ENCODE data around the gene SMAD6. TPM values are rescaled to one million over a fixed set of nuclear protein-coding genes. Genes with fewer than 3 reads are reported as not detected.

The SMAD6 gene
- total and polyA plus RNA-seq, 2 of the 4 experiments (the other 2 are of a cell fraction), result 4.8 to 8.5 TPM

GRCh38 chr15:66730168-66731021 lies 28.4 kb downstream of the SMAD6 start:
- Histone ChIP-seq H2BK15ac (ENCODE audit: low read depth, low read length) (no peak overlapping the region), H3K4me1 (ENCODE audit: control insufficient read depth, insufficient read depth, low read length) (peaks cover 27% of the 10 kb centered on the region), H3K4me3 (ENCODE audit: insufficient read depth, low read depth, low read length) (no peak overlapping the region), H2AFZ (replicated peaks; ENCODE audit: low read length, poor library complexity) (peak overlapping the region; percentile 92), H3K4me2 (ENCODE audit: low read depth, low read length) (peak overlapping the region; percentile 84), H3K9me3 (ENCODE audit: control insufficient read depth, insufficient read depth, low read length) (no peaks in the 10 kb centered on the region), H3K9me1 (ENCODE audit: insufficient read depth, low read length) (peaks cover 23% of the 10 kb centered on the region), H2AK9ac (replicated peaks; ENCODE audit: low read depth, low read length, poor library complexity) (peak overlapping the region; percentile 59), H2AK5ac (ENCODE audit: low read depth, low read length) (peak overlapping the region; percentile 68; the same call in 1 of the 2 replicates), H2BK120ac (ENCODE audit: low read depth, low read length) (peak overlapping the region; percentile 78), H3K36me3 (ENCODE audit: control insufficient read depth, insufficient read depth, low read length) (peaks cover 9% of the 10 kb centered on the region; the same call in 1 of the 2 replicates), H2BK20ac (ENCODE audit: low read depth, low read length) (peak overlapping the region; percentile 29), H3K9ac (ENCODE audit: low read depth, low read length) (peak overlapping the region; percentile 11; the same call in 1 of the 2 replicates), H3K23ac (ENCODE audit: low read depth, low read length) (peak overlapping the region; percentile 66), H3K79me1 (ENCODE audit: low read depth in 1 of 2, low read length in 2 of 2) (peaks cover 11 to 70% of the 10 kb centered on the region in 2 experiments), H3K14ac (replicated peaks; ENCODE audit: low read depth, low read length) (peak overlapping the region; percentile 72), H4K20me1 (ENCODE audit: insufficient read depth, low read length) (peaks cover 14% of the 10 kb centered on the region), H2BK5ac (ENCODE audit: low read depth, low read length, poor library complexity, severe bottlenecking) (peak overlapping the region; percentile 86), H4K8ac (ENCODE audit: low read depth in 2 of 2, low read length in 2 of 2) (peak overlapping the region; percentile 63 to 87; a peak in 2 of 4 replicates), H3K18ac (ENCODE audit: low read depth, low read length) (no peak overlapping the region), H3K4ac (ENCODE audit: low read depth, low read length) (peak overlapping the region; percentile 64), H4K91ac (ENCODE audit: insufficient read depth, low read depth, low read length) (no peak overlapping the region), H3K56ac (ENCODE audit: extremely low read depth, insufficient read depth, low read length) (0 out of 2 replicates have a peak overlapping the region, but pooled peaks have one; percentile 43), H4K5ac (ENCODE audit: low read depth, low read length) (peak overlapping the region; percentile 19; the same call in 1 of the 2 replicates), H3K27me3 (ENCODE audit: control insufficient read depth, insufficient read depth, low read length) (no peaks in the 10 kb centered on the region), H3K27ac (ENCODE audit: insufficient read depth, low read length) (peak overlapping the region; percentile 88)
- no TSS peak for BruUV-seq (replicated peaks)
- ATAC-seq (ENCODE audit: low read depth), result peak; percentile 59
- CTCF ChIA-PET, result interaction anchor here (0.6 to 1.1 kb wide), 2 partner anchors 9 to 44 kb away, joined by 3 to 4 read pairs; no protein-coding TSS in a partner anchor
- dilution Hi-C loops (cut with HindIII; ENCODE audit: low sequenced_read_pairs, unreplicated experiment), result no loop called here
- in situ Hi-C loops (cut with MboI; ENCODE audit: low sequenced_read_pairs), result no loop called here
- TF ChIP-seq RAD21 (IDR thresholded peaks at IDR 0.05; ENCODE audit: low read length) (no peak), RFX5 (IDR thresholded peaks at IDR 0.05; ENCODE audit: low read depth, low read length) (no peak), CTCF (conservative IDR thresholded peaks at IDR 0.05; ENCODE audit: low read depth, low read length) (no peak), MXI1 (IDR thresholded peaks at IDR 0.05; ENCODE audit: borderline replicate concordance, low read depth, low read length) (0 out of 2 replicates have a peak, but pooled peaks have one; percentile 28), NFE2L2 (IDR thresholded peaks at IDR 0.05; ENCODE audit: low read depth, low read length) (peak; percentile 36; the same call in 1 of the 2 replicates), CHD1 (IDR thresholded peaks at IDR 0.05; ENCODE audit: low read depth, low read length) (no peak), RCOR1 (IDR thresholded peaks at IDR 0.05; ENCODE audit: insufficient replicate concordance, low read length) (peak; percentile 49), FOS (IDR thresholded peaks at IDR 0.05; ENCODE audit: low read depth, low read length) (peak; percentile 56)
- intact Hi-C loops (cut with micrococcal nuclease), result no loop called here
- DNase-seq, result peak; percentile 76
- no CpG with 5 or more reads among the region's 4 CpGs for WGBS, 2 experiments (ENCODE audit: extremely low coverage in 2 of 2, insufficient read length in 1 of 2)
- POLR2A ChIA-PET (ENCODE audit: unreplicated experiment), result no interaction called here

Data from IMR-90 (cell line).